ENCODE data around the gene LAD1.

The LAD1 gene

DNA sequence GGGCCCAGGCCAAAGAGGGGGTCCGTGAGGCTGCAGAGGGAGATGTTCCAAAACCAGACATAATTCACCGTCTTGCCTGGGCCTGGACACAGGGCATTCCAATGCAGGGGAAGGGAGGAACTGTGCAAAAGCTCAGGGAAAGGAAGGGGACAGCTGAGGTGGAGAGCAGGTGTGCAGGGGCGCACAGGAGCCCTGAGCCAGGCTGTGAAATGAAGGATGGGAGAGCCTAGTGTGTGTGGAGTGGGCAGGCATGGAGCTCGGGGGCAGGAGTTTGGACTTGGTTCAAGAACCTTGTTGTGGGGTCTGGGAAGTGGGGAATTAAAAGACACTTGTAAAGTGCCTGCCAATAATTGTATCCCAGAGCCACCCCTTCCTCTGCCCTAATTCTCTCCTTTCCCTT, 20.1 kb upstream of the LAD1 start:
- DNase-seq (ENCODE audit: low read depth, low spot score), result no peak

GRCh38 chr1:201418461-201418860, 19.3 kb upstream of the LAD1 start:
- DNase-seq (ENCODE audit: low read depth, low spot score), result no peak

DNA sequence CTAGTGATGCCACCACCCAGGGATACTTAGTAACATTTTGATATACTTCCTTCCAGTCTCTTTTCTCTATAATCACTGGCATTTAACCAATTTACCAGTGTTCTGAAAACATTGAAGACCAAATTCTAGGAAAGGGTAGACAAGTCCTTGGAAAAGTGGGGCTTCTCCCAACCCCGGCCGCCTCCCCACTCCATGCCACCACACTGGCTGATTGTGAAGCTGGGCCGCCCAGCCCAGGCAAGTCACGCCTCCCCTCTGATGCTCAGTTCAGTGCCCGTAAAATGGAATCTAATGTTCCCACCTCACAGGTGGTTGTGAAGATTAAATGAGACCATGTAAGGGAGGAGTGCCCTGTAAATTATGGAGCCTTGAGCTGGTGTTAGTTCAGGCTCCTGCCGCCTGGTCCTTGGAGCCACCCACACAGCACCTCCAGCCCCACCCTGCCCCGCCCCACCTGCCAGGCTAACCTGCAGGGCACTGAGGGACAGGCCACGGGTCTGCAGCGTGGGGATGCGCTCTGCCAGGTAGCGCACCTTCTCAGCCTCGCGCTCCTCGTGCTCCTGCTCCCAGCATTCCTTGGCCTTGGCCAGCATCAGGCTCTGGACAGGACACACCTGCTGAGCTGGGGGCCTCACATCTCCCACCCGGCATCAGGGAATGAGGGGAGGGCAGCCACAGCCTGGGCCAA, 15.1 kb upstream of the LAD1 start:
- DNase-seq (ENCODE audit: low read depth, low spot score), result no peak

GRCh38 chr1:201411292-201411691, 12.2 kb upstream of the LAD1 start:
- DNase-seq (ENCODE audit: low read depth, low spot score), result no peak

DNA sequence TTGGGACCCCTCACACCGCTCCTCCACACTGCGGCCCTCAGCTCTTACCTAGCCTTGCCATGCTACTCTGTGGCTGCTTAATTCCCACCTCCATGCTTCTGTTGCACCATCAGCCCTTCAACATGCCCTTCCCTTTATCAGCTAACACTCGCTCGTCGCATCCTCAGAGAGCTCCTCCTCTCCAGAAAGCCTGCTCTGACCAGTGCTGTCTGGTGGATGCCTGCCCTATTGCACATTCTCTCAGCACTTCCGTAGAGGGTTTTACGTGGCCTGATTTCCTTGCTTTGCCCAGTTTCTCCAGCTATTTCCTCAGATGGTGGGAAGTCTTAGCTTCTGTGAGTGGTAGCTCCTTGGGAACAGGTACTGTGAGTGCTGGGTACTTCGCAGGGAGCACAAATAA, 10.3 kb upstream of the LAD1 start:
- no peak for DNase-seq (ENCODE audit: low read depth, low spot score)

GRCh38 chr1:201408834-201409200, 9.7 kb upstream of the LAD1 start:
- DNase-seq (ENCODE audit: low read depth, low spot score), result no peak

GRCh38 chr1:201408176-201408833, 9.2 kb upstream of the LAD1 start:
- peak; percentile 38 for DNase-seq (ENCODE audit: low read depth, low spot score)

GRCh38 chr1:201406831-201407406, 7.8 kb upstream of the LAD1 start:
- DNase-seq (ENCODE audit: low read depth, low spot score), result no peak

GRCh38 chr1:201405484-201405831, 6.3 kb upstream of the LAD1 start:
- DNase-seq (ENCODE audit: low read depth, low spot score), result no peak

GRCh38 chr1:201404722-201405483, 5.8 kb upstream of the LAD1 start:
- no peak for DNase-seq (ENCODE audit: low read depth, low spot score)

GRCh38 chr1:201404055-201404454, 4.9 kb upstream of the LAD1 start:
- no peak for DNase-seq (ENCODE audit: low read depth, low spot score)

DNA sequence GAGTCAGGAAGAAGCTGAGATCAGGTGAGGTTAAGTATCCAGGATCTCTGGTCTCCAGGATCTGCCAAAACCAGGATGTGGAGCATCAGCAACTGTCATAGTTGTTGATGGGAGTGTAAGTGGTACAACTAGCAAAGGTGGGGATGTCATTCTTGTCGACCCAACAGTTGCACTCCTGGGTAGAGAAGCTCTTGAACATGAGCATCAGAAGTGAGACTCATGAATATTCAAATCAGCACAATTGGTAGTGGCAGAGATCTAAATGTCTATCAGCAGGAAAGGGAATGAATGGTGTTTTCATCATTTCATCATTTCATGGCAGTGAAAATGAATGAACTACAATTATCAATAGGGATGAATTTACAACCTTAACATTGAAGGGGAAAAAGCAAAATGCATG, 4.2 kb upstream of the LAD1 start:
- DNase-seq (ENCODE audit: low read depth, low spot score), result no peak

GRCh38 chr1:201401700-201402099, 2.6 kb upstream of the LAD1 start:
- DNase-seq (ENCODE audit: low read depth, low spot score), result no peak

DNA sequence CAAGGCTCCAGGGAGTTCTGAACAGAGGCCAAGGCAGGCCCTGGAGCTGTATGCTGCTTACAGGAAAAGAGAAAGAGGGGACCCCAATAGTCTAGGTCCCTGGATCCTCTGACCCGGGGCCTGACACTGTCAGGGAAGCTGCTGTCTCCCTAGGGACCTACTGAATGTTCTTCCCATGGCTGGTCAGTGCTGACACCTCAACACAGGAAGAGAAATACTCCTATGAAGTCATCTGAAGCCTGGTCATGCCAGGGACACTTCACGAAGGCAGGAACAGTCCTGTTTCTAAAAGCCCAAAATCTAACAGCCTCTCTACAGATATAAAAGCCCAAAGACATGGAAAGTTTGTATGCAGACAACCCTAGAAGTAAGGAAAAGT, 1.7 kb upstream of the LAD1 start:
- no peak for DNase-seq (ENCODE audit: low read depth, low spot score)

DNA sequence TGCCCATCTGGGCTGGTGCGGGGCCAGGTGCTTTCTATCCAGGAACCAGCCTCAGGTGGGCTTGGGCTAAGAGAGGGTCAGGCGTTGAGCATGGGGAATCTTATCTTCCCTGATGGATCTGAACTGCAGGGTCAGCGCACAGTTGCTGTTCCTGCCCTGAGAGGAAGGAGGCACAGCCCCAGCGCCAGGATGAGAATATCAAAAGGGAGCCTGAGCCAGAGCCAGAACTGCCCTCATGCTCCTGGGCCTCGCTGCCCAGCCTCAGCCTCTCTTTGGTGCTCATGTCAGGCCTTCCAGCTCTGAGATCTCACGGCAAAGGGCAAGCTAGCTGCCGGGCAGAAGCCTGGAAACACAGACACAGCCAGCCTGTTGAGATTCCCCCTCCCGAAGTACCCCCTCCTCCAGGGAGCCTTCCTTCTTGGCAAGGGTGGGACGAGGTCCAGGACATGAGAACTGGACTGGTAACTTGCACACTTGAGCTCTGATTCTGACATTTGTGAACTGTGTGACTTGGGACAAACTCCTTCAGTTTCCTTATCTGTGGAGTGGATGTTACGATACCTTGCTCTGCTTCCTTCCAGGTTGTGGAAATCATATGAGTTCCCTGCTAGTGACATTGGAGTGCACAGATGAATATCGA, 1.2 kb upstream of the LAD1 start:
- DNase-seq (ENCODE audit: low read depth, low spot score), result no peak

GRCh38 chr1:201399352-201400126, 415 bp upstream of the LAD1 start:
- no peak for DNase-seq (ENCODE audit: low read depth, low spot score)

DNA sequence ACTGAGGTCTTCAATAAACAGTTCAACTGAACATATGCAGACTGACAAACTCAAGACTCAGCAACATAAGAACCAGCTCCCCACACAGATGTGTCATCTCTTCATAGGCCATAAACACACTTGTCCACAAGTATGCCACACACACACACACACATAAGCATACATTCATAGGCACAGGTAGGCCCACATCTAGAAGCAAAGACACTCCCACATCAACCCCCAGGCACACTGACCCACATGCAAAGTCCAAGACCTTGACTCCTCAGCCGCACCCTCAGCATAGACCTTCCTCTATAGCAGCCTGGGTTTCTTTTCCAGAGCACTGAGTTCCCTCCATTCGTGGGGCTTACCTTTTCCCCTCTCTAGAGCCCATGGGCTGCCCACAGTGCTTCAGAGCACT, 1.4 kb downstream of the LAD1 start:
- no peak for DNase-seq (ENCODE audit: low read depth, low spot score)

DNA sequence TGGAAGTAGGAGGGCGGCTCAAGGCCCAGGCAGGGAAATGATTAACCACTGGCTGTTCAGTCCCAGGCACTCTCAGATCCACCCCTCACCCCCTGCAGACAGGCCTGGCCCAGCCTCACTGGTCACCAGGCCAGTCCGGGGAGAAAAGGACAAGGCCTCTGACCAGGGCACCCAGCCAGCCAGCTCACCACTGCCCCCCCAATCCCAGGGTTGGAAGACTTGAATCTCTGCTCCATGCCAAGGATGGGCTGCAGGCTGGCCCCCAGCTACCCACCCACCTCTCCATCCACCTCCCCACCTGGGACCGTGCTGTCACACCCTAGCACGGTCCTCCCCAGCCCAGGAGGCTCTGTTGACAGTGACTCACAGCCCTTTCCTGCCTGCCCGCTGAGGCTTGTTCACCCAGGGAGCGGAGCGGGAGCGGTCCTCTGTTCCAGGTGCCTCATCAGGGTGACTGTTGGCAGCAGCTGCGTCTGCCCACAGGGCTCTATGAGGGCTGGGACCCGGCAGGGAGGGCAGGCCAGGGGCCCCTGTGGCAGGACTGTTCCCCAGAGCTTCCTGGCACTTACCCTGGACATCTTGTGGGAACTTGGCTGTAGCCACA, 2.2 kb downstream of the LAD1 start:
- no peak for DNase-seq (ENCODE audit: low read depth, low spot score)

- no peak for DNase-seq (ENCODE audit: low read depth, low spot score)
These were observed 3.2 kb downstream of the LAD1 start for GRCh38 chr1:201395936-201396335.

GRCh38 chr1:201394591-201394990, 4.5 kb downstream of the LAD1 start:
- DNase-seq (ENCODE audit: low read depth, low spot score), result no peak

DNA sequence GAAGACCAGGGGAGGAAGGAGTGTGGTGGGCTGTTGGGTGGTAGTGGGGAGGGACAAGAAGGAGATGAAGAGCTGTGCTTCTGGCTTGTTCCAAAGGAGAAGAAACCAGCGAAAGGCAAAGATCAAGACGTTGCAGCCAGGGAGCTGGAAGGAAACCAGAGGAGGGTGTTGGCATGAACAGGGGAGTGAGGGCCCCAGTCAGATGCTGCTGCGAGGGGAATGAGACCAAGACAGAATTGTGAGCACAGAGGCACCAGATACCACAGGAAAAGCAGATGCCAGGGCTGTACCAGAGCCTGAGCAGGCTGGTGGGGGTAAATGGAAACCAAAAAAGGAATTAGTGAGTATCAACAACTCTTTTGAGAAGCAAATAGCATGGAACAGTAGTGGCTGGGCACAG, 6.0 kb downstream of the LAD1 start:
- DNase-seq (ENCODE audit: low read depth, low spot score), result no peak
